A673 (cell line): ENCODE results near the gene FXYD4.

Experiments
- EZH2 ChIP-seq: fragments of 200-600 bp; sonication (generic); IDR thresholded peaks from 2 replicates; pipeline ENCODE4 v1.6.1; 2017; ENCODE audit warnings: borderline replicate concordance, low read depth, mild to moderate bottlenecking, mixed read lengths, antibody characterized with exemption, low read length; ENCODE audit not compliant: poor library complexity, severe bottlenecking
- TF ChIP-seq, protein P1 (sequence below): fragments of 300-800, 200-600 bp; sonication (generic); conservative IDR thresholded peaks from 2 replicates; pipeline ENCODE4 v1.5.1; 2017; ENCODE audit warnings: low read depth, mild to moderate bottlenecking, antibody characterized with exemption, low read length, moderate library complexity, mixed read lengths

DNA sequence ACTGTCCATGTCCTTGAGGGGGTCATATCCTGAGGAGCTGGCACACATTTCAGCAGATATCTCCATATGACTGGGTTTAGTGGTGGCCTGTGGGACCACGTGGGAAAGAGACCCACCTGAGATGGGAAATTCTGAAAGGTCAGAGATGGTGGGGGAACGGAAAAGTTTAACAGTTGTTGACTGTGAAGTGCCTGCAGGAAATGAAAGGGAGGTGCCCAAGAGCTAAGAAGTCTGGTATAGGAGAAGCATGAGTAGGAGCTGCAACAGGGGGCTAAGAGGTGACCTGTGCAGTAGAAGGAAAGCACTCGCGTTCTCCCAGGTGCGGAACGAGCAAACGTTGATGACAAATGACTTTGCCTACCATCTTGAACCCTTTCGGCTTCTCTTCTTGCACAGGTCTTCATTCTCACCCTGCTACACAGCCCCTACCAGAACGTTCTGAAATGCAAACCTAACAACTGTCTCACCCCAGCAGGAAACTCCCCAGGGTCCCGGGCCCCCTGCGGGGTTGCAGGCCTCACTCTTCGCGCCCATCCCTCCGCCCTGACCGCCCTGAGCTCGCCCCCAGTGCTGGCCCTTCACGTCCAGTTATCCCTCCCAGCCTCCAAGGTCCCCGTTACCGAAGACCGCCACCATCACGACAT, 9.8 kb upstream of the FXYD4 start:
- TF ChIP-seq, protein P1, sequence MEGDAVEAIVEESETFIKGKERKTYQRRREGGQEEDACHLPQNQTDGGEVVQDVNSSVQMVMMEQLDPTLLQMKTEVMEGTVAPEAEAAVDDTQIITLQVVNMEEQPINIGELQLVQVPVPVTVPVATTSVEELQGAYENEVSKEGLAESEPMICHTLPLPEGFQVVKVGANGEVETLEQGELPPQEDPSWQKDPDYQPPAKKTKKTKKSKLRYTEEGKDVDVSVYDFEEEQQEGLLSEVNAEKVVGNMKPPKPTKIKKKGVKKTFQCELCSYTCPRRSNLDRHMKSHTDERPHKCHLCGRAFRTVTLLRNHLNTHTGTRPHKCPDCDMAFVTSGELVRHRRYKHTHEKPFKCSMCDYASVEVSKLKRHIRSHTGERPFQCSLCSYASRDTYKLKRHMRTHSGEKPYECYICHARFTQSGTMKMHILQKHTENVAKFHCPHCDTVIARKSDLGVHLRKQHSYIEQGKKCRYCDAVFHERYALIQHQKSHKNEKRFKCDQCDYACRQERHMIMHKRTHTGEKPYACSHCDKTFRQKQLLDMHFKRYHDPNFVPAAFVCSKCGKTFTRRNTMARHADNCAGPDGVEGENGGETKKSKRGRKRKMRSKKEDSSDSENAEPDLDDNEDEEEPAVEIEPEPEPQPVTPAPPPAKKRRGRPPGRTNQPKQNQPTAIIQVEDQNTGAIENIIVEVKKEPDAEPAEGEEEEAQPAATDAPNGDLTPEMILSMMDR = no peak
- no peak for TF ChIP-seq EZH2
